ENCODE measurements around the gene TRAPPC11. TPM values are rescaled to one million over a fixed set of nuclear protein-coding genes. Genes with fewer than 3 reads are reported as not detected.
A peak's percentile ranks its signal among the peaks of the same experiment; 100 is the strongest.

TRAPPC11 gene
- total and polyA plus RNA-seq, 2 of the 13 experiments (the other 11 are each of a cell fraction or from before 2014, with no cell fraction given), result 18.0 to 23.2 TPM

DNA sequence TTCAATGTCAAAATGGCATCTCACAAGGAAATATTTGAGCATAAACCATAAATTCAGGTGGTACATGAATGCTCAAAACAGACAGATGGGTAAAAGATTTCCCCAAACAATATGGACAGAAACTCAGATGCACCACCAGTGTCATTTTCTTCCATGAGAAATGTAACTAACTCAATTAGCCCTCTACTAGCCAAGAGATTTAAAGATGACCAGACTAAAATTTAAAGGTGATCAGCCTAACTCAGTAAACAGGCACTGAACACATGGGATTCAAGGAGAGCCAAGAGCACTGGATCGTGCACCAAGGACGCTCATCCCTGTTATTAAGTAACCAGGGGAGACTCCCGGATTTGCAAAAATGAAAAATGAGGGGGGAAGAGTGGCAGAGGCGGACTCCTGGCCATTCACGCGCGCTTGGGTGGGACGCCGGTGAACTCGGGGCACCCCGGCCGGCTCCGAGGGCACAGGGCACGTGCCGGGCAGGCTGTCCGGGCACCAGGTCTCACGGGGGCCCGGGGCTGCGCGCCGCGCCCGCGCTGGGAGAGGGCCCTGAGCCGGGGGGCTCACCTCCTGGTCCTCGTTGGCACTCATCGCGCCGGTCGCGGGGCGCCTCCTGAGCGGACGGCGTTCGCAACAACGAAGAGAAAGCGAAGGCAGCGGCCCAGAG, 598 bp upstream of the TRAPPC11 start (continued):
- TF ChIP-seq, protein P1, sequence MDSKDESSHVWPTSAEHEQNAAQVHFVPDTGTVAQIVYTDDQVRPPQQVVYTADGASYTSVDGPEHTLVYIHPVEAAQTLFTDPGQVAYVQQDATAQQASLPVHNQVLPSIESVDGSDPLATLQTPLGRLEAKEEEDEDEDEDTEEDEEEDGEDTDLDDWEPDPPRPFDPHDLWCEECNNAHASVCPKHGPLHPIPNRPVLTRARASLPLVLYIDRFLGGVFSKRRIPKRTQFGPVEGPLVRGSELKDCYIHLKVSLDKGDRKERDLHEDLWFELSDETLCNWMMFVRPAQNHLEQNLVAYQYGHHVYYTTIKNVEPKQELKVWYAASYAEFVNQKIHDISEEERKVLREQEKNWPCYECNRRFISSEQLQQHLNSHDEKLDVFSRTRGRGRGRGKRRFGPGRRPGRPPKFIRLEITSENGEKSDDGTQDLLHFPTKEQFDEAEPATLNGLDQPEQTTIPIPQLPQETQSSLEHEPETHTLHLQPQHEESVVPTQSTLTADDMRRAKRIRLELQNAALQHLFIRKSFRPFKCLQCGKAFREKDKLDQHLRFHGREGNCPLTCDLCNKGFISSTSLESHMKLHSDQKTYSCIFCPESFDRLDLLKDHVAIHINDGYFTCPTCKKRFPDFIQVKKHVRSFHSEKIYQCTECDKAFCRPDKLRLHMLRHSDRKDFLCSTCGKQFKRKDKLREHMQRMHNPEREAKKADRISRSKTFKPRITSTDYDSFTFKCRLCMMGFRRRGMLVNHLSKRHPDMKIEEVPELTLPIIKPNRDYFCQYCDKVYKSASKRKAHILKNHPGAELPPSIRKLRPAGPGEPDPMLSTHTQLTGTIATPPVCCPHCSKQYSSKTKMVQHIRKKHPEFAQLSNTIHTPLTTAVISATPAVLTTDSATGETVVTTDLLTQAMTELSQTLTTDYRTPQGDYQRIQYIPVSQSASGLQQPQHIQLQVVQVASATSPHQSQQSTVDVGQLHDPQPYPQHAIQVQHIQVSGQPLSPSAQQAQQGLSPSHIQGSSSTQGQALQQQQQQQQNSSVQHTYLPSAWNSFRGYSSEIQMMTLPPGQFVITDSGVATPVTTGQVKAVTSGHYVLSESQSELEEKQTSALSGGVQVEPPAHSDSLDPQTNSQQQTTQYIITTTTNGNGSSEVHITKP (CRISPR knock-in tag; IDR thresholded peaks at IDR 0.05; ENCODE audit: low read depth), result no peak
- TF ChIP-seq ZNF776 (CRISPR knock-in tag; IDR thresholded peaks at IDR 0.05), result no peak
- TF ChIP-seq, protein P2, sequence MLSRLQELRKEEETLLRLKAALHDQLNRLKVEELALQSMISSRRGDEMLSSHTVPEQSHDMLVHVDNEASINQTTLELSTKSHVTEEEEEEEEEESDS (CRISPR knock-in tag; IDR thresholded peaks at IDR 0.05; ENCODE audit: borderline replicate concordance), result no peak
- no peak for TF ChIP-seq KDM1A (CRISPR knock-in tag; IDR thresholded peaks at IDR 0.05)
- no peak for TF ChIP-seq RFXAP (CRISPR knock-in tag; IDR thresholded peaks at IDR 0.05; ENCODE audit: borderline replicate concordance)
- TF ChIP-seq CCDC6 (CRISPR knock-in tag; IDR thresholded peaks at IDR 0.05), result 0 out of 2 replicates have a peak, but pooled peaks have one; percentile 22
- TF ChIP-seq ZNF292 (CRISPR knock-in tag; IDR thresholded peaks at IDR 0.05; ENCODE audit: borderline replicate concordance, low read depth), result no peak
- 0 out of 2 replicates have a peak, but pooled peaks have one; percentile 16 for TF ChIP-seq ZNF619 (CRISPR knock-in tag; IDR thresholded peaks at IDR 0.05)
- TF ChIP-seq, protein P3, sequence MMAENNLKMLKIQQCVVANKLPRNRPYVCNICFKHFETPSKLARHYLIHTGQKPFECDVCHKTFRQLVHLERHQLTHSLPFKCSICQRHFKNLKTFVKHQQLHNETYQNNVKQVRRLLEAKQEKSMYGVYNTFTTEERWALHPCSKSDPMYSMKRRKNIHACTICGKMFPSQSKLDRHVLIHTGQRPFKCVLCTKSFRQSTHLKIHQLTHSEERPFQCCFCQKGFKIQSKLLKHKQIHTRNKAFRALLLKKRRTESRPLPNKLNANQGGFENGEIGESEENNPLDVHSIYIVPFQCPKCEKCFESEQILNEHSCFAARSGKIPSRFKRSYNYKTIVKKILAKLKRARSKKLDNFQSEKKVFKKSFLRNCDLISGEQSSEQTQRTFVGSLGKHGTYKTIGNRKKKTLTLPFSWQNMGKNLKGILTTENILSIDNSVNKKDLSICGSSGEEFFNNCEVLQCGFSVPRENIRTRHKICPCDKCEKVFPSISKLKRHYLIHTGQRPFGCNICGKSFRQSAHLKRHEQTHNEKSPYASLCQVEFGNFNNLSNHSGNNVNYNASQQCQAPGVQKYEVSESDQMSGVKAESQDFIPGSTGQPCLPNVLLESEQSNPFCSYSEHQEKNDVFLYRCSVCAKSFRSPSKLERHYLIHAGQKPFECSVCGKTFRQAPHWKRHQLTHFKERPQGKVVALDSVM (CRISPR knock-in tag; IDR thresholded peaks at IDR 0.05), result 0 out of 2 replicates have a peak, but pooled peaks have one; percentile 5
- TF ChIP-seq XBP1 (CRISPR knock-in tag; IDR thresholded peaks at IDR 0.05), result no peak
- TF ChIP-seq TMF1 (CRISPR knock-in tag; IDR thresholded peaks at IDR 0.05; ENCODE audit: low read depth), result 0 out of 2 replicates have a peak, but pooled peaks have one; percentile 9
- no peak for TF ChIP-seq ZNF615 (CRISPR knock-in tag; IDR thresholded peaks at IDR 0.05; ENCODE audit: borderline replicate concordance)
- TF ChIP-seq ZNF430 (CRISPR knock-in tag; IDR thresholded peaks at IDR 0.05), result no peak
- TF ChIP-seq ARNT (IDR thresholded peaks at IDR 0.05), result no peak
- TF ChIP-seq ZNF775 (CRISPR knock-in tag; IDR thresholded peaks at IDR 0.05; ENCODE audit: borderline replicate concordance), result no peak
- TF ChIP-seq FIP1L1 (IDR thresholded peaks at IDR 0.05; ENCODE audit: borderline replicate concordance, insufficient read depth, low read depth, low read length), result no peak
- peak; percentile 47 for TF ChIP-seq AGO2 (optimal IDR thresholded peaks at IDR 0.05; ENCODE audit: low read depth, low read length)
- TF ChIP-seq, protein P4, sequence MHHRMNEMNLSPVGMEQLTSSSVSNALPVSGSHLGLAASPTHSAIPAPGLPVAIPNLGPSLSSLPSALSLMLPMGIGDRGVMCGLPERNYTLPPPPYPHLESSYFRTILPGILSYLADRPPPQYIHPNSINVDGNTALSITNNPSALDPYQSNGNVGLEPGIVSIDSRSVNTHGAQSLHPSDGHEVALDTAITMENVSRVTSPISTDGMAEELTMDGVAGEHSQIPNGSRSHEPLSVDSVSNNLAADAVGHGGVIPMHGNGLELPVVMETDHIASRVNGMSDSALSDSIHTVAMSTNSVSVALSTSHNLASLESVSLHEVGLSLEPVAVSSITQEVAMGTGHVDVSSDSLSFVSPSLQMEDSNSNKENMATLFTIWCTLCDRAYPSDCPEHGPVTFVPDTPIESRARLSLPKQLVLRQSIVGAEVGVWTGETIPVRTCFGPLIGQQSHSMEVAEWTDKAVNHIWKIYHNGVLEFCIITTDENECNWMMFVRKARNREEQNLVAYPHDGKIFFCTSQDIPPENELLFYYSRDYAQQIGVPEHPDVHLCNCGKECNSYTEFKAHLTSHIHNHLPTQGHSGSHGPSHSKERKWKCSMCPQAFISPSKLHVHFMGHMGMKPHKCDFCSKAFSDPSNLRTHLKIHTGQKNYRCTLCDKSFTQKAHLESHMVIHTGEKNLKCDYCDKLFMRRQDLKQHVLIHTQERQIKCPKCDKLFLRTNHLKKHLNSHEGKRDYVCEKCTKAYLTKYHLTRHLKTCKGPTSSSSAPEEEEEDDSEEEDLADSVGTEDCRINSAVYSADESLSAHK (CRISPR knock-in tag; IDR thresholded peaks at IDR 0.05; ENCODE audit: borderline replicate concordance), result no peak
- 0 out of 2 replicates have a peak, but pooled peaks have one; percentile 5 for TF ChIP-seq ZNF256 (CRISPR knock-in tag; conservative IDR thresholded peaks at IDR 0.05)
- TF ChIP-seq, protein P5, sequence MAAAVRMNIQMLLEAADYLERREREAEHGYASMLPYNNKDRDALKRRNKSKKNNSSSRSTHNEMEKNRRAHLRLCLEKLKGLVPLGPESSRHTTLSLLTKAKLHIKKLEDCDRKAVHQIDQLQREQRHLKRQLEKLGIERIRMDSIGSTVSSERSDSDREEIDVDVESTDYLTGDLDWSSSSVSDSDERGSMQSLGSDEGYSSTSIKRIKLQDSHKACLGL (CRISPR knock-in tag; IDR thresholded peaks at IDR 0.05), result no peak
- 0 out of 2 replicates have a peak, but pooled peaks have one; percentile 19 for TF ChIP-seq SALL2 (CRISPR knock-in tag; IDR thresholded peaks at IDR 0.05)
